ENCODE results near the gene DOC2A. TPM values are rescaled to one million over a fixed set of nuclear protein-coding genes. Genes with fewer than 3 reads are reported as not detected.

The DOC2A gene
- total and polyA plus RNA-seq, 10 of the 15 experiments (the other 5 are each of a cell fraction or from before 2014, with no cell fraction given): 0.06 to 0.17 (median 0.12) TPM; not detected in 6

GRCh38 chr16:30028438-30029076, 17.7 kb upstream of the DOC2A start:
- Histone ChIP-seq H3K4me3 (no peak overlapping the region), H3K36me3 (ENCODE audit: control insufficient read depth in 2 of 2, insufficient read depth in 2 of 2, low read length in 1 of 2) (no peaks in the 10 kb centered on the region), H3K27me3 (replicated peaks in 1 of 2; ENCODE audit: control insufficient read depth in 2 of 2, insufficient read depth in 2 of 2, low read length in 1 of 2) (peaks cover 6 to 14% of the 10 kb centered on the region in 2 experiments; a peak in 3 of 4 replicates), H3K27ac (ENCODE audit: control insufficient read depth, insufficient read depth) (no peak overlapping the region), H3K4me2 (ENCODE audit: control insufficient read depth, insufficient read depth) (no peak overlapping the region), H4K20me1 (ENCODE audit: control insufficient read depth, insufficient read depth) (no peaks in the 10 kb centered on the region; the same call in 1 of the 2 replicates), H3K4me1 (ENCODE audit: control insufficient read depth, insufficient read depth, low read length) (peaks cover 3% of the 10 kb centered on the region; the same call in 1 of the 2 replicates), H2AFZ (ENCODE audit: control insufficient read depth, low read depth, low read length) (no peak overlapping the region), H3K9me3 (replicated peaks; ENCODE audit: control insufficient read depth, insufficient read depth, low read length) (no peaks in the 10 kb centered on the region), H3K9ac (ENCODE audit: control insufficient read depth, insufficient read depth, low read length) (no peak overlapping the region), H3K79me2 (ENCODE audit: control insufficient read depth, insufficient read depth, low read length) (no peaks in the 10 kb centered on the region)
- peak; percentile 62 for ATAC-seq
- BruUV-seq (replicated peaks): no TSS peak
- 15% methylated on average over 17 of the region's 18 CpGs for WGBS (ENCODE audit: insufficient coverage, insufficient replicate concordance, low lambda C conversion rate, missing lambda C conversion rate)
- ChIA-PET POLR2A (interaction anchor here (0.8 kb wide), 1 partner anchor 18 kb away, joined by 3 read pairs; the partner anchor contains the start of gene DOC2A), CTCF (interaction anchor here (0.6 to 0.7 kb wide), 2 partner anchors 10 to 15 kb away, joined by 3 read pairs; no protein-coding TSS in a partner anchor), SMC1A (ENCODE audit: uncharacterized antibody, unreplicated experiment) (no interaction called here), RAD21 (ENCODE audit: unreplicated experiment) (no interaction called here)
- intact Hi-C loops (cut with micrococcal nuclease; ENCODE audit: unreplicated experiment) (loop anchor here (10.0 kb wide), 1 partner anchor 124 kb away; the partner anchor contains the start of gene ASPHD1), in situ Hi-C loops (cut with MboI) (loop anchor here (5.0 kb wide), 1 partner anchor 331 kb away; no protein-coding TSS in a partner anchor)
- no peak for FAIRE-seq
- peak; percentile 89 for TF ChIP-seq REST (IDR thresholded peaks at IDR 0.05; ENCODE audit: low read depth, low read length)
- TF ChIP-seq YY1 (IDR thresholded peaks at IDR 0.05; ENCODE audit: low read depth, low read length): no peak
- no peak for DNase-seq (ENCODE audit: low read depth, low spot score)

All from GM12878 (cell line).